ENCODE data around the gene C3orf38. TPM values are rescaled to one million over a fixed set of nuclear protein-coding genes. Genes with fewer than 3 reads are reported as not detected.

The C3orf38 gene
- total RNA-seq, 1 experiment from 2014 or later: 24.1 TPM

DNA sequence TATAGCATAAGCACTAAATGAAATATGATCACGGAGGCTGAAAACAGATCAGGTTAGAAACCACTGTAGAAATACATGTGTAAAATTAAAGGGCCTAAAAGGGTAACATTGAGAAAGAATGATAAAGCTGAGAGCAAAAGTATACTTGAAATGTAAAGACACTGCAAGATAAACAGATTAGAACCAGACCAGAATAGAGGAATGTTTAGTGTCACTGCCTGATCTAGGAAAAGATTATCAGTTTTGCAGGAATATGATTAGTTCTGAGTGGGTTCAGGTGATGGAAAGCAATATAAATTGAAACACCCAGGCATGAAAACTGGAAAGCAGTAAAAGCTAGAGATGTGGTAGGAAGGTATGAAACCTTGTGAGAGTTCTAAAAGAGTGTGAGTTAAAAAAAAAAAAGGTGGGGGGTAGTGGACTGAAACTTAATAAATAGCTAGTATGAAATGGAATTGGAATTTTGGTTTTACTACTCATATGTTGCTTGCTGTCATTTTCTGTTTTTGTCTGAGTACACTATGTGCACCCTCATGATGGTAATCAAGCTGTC is 16.0 kb upstream of the C3orf38 start:
- POLR2A ChIA-PET: no interaction called here
- Mint-ChIP-seq H3K27me3 (ENCODE audit: low read depth) (no peaks in the 10 kb centered on the region), H3K27ac (no peak overlapping the region)

More for the DNA sequence above, 16.0 kb upstream of the C3orf38 start:
- TF ChIP-seq ZNF281 (CRISPR knock-in tag; IDR thresholded peaks at IDR 0.05) (no peak), FOXJ3 (CRISPR knock-in tag; IDR thresholded peaks at IDR 0.05; ENCODE audit: borderline replicate concordance) (no peak), JUN (CRISPR knock-in tag; IDR thresholded peaks at IDR 0.05) (no peak), ETV6 (CRISPR knock-in tag; IDR thresholded peaks at IDR 0.05) (no peak), ZNF396 (CRISPR knock-in tag; IDR thresholded peaks at IDR 0.05; ENCODE audit: borderline replicate concordance) (no peak), ESRRA (CRISPR knock-in tag; IDR thresholded peaks at IDR 0.05; ENCODE audit: borderline replicate concordance) (no peak), AR (CRISPR knock-in tag; IDR thresholded peaks at IDR 0.05) (no peak), SOX15 (CRISPR knock-in tag; IDR thresholded peaks at IDR 0.05) (no peak), PRRX2 (CRISPR knock-in tag; IDR thresholded peaks at IDR 0.05) (no peak)
- TF ChIP-seq, protein P1, sequence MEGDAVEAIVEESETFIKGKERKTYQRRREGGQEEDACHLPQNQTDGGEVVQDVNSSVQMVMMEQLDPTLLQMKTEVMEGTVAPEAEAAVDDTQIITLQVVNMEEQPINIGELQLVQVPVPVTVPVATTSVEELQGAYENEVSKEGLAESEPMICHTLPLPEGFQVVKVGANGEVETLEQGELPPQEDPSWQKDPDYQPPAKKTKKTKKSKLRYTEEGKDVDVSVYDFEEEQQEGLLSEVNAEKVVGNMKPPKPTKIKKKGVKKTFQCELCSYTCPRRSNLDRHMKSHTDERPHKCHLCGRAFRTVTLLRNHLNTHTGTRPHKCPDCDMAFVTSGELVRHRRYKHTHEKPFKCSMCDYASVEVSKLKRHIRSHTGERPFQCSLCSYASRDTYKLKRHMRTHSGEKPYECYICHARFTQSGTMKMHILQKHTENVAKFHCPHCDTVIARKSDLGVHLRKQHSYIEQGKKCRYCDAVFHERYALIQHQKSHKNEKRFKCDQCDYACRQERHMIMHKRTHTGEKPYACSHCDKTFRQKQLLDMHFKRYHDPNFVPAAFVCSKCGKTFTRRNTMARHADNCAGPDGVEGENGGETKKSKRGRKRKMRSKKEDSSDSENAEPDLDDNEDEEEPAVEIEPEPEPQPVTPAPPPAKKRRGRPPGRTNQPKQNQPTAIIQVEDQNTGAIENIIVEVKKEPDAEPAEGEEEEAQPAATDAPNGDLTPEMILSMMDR (IDR thresholded peaks at IDR 0.05): no peak
- TF ChIP-seq, protein P2, sequence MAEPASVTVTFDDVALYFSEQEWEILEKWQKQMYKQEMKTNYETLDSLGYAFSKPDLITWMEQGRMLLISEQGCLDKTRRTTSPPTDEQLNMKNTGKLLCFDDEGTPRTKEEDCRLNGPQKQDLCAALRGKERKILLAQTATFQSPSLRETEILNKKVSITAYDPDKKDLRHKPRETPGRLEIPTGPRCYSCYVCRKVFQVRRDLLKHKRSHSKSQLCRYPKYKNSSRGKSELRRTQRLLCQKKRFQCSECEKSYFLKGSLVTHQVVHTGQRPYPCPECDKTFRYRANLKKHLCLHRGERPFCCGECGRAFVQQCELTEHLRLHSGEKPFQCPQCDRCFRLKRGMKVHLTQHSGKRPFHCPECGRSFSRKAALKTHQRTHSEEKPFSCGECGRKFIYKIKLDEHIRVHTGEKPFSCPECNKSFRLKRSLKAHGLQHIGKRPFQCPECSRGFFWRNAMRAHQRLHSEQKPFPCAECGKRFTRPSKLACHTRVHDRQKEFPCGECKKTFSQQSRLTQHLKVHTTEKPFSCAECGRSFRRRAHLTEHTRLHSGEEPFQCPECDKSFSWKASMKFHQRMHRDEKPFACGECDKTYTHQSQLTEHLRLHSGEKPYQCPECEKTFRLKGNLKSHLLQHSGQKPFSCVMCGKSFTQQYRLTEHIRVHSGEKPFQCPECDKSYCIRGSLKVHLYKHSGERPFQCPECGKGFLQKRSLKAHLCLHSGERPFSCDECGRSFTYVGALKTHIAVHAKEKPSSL (CRISPR knock-in tag; conservative IDR thresholded peaks at IDR 0.05): no peak
- TF ChIP-seq, protein P3, sequence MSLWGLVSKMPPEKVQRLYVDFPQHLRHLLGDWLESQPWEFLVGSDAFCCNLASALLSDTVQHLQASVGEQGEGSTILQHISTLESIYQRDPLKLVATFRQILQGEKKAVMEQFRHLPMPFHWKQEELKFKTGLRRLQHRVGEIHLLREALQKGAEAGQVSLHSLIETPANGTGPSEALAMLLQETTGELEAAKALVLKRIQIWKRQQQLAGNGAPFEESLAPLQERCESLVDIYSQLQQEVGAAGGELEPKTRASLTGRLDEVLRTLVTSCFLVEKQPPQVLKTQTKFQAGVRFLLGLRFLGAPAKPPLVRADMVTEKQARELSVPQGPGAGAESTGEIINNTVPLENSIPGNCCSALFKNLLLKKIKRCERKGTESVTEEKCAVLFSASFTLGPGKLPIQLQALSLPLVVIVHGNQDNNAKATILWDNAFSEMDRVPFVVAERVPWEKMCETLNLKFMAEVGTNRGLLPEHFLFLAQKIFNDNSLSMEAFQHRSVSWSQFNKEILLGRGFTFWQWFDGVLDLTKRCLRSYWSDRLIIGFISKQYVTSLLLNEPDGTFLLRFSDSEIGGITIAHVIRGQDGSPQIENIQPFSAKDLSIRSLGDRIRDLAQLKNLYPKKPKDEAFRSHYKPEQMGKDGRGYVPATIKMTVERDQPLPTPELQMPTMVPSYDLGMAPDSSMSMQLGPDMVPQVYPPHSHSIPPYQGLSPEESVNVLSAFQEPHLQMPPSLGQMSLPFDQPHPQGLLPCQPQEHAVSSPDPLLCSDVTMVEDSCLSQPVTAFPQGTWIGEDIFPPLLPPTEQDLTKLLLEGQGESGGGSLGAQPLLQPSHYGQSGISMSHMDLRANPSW (CRISPR knock-in tag; conservative IDR thresholded peaks at IDR 0.05; ENCODE audit: low read depth): no peak
- no peak for DNase-seq (ENCODE audit: low spot score)
- no peaks in the 10 kb centered on the region for H3K9me3 Mint-ChIP-seq
- no peak overlapping the region for H3K4me3 Mint-ChIP-seq
- CTCF ChIA-PET: no interaction called here
- peaks cover 10% of the 10 kb centered on the region for H3K36me3 Mint-ChIP-seq
- no peaks in the 10 kb centered on the region for H3K4me1 Mint-ChIP-seq
- ATAC-seq: no peak

All from WTC11 (cell line).